Progenitor cell of endocrine pancreas (in vitro differentiated cells): Measurements from ENCODE around the gene MGA. TPM values are rescaled to one million over a fixed set of nuclear protein-coding genes. Genes with fewer than 3 reads are reported as not detected.

Experiments used
- DNase-seq: peaks from one replicate; pipeline ENCODE4 v3.0.0; 2021; ENCODE audit warnings: low spot score; ENCODE audit not compliant: unreplicated experiment
- H3K27ac Mint-ChIP-seq: 2 replicates; pipeline ENCODE4 v1.8.0; 2021; ENCODE audit warnings: mild to moderate bottlenecking, moderate library complexity, mixed read lengths
- H3K27me3 Mint-ChIP-seq: 2 replicates; pipeline ENCODE4 v1.8.0; 2021; ENCODE audit warnings: mixed read lengths
- H3K36me3 Mint-ChIP-seq: 2 replicates; pipeline ENCODE4 v1.8.0; 2022; ENCODE audit warnings: mixed read lengths; ENCODE audit not compliant: insufficient read depth
- H3K4me1 Mint-ChIP-seq: 2 replicates; pipeline ENCODE4 v1.8.0; 2021; ENCODE audit warnings: low read depth, mixed read lengths
- H3K4me3 Mint-ChIP-seq: 2 replicates; pipeline ENCODE4 v1.8.0; 2021; ENCODE audit warnings: low read depth, mild to moderate bottlenecking, moderate library complexity, mixed read lengths
- H3K9me3 Mint-ChIP-seq: 2 replicates; pipeline ENCODE4 v1.8.0; 2021; ENCODE audit warnings: low read depth, mixed read lengths
- CTCF ChIP-seq: fragments of 200-600 bp; sonication (generic); IDR thresholded peaks from one replicate; pipeline ENCODE4 v1.5.0; 2021; ENCODE audit warnings: antibody characterized with exemption, mild to moderate bottlenecking; ENCODE audit not compliant: unreplicated experiment
- total RNA-seq: library from RNA; stranded (reverse); gene quantifications from 2 replicates; pipeline ENCODE4 v1.2.1, GENCODE V29; 2021

MGA gene
- total RNA-seq, 1 donor from 2014 or later = 71.2 TPM

GRCh38 chr15:41627203-41627602 lies 33.0 kb upstream of the MGA start:
- Mint-ChIP-seq H3K9me3 (peaks cover 3% of the 10 kb centered on the region), H3K4me3 (no peak overlapping the region), H3K27me3 (no peaks in the 10 kb centered on the region), H3K27ac (no peak overlapping the region), H3K4me1 (no peaks in the 10 kb centered on the region), H3K36me3 (no peaks in the 10 kb centered on the region)
- no peak for DNase-seq
- TF ChIP-seq CTCF = no peak

GRCh38 chr15:41629463-41629862 lies 30.7 kb upstream of the MGA start:
- TF ChIP-seq CTCF = no peak
- Mint-ChIP-seq H3K36me3 (no peaks in the 10 kb centered on the region), H3K9me3 (no peaks in the 10 kb centered on the region), H3K4me3 (no peak overlapping the region), H3K27ac (no peak overlapping the region), H3K27me3 (no peaks in the 10 kb centered on the region), H3K4me1 (peaks cover under 1% of the 10 kb centered on the region)
- no peak for DNase-seq

GRCh38 chr15:41629883-41630282 lies 30.3 kb upstream of the MGA start:
- DNase-seq = no peak
- Mint-ChIP-seq H3K4me1 (peaks cover 5% of the 10 kb centered on the region), H3K36me3 (no peaks in the 10 kb centered on the region), H3K4me3 (no peak overlapping the region), H3K9me3 (no peaks in the 10 kb centered on the region), H3K27me3 (no peaks in the 10 kb centered on the region), H3K27ac (no peak overlapping the region)
- TF ChIP-seq CTCF = no peak

- Mint-ChIP-seq H3K27ac (no peak overlapping the region), H3K4me3 (no peak overlapping the region), H3K4me1 (peaks cover 5% of the 10 kb centered on the region), H3K9me3 (no peaks in the 10 kb centered on the region), H3K27me3 (no peaks in the 10 kb centered on the region), H3K36me3 (no peaks in the 10 kb centered on the region)
- no peak for DNase-seq
- TF ChIP-seq CTCF = no peak
Observed at GRCh38 chr15:41630616-41631217, 29.5 kb upstream of the MGA start.

GRCh38 chr15:41631880-41632470 lies 28.2 kb upstream of the MGA start:
- Mint-ChIP-seq H3K36me3 (no peaks in the 10 kb centered on the region), H3K4me1 (peaks cover 8% of the 10 kb centered on the region), H3K27me3 (no peaks in the 10 kb centered on the region), H3K27ac (no peak overlapping the region), H3K4me3 (no peak overlapping the region), H3K9me3 (no peaks in the 10 kb centered on the region)
- DNase-seq = no peak
- no peak for TF ChIP-seq CTCF
